Esophagus squamous epithelium (tissue), 4 donors: Measurements from ENCODE around the gene SLC38A5.

Experiments used
- POLR2A ChIP-seq, 4 donors: fragments of 450-650 bp; IDR thresholded peaks; one replicate each; pipeline ENCODE4 v1.6.1; 2017; ENCODE audit warnings: antibody characterized with exemption in 4 of 4, mild to moderate bottlenecking in 4 of 4, moderate library complexity in 3 of 4
- TF ChIP-seq, protein P1 (sequence below), 6 experiments: fragments of 450-650 bp in 4 of 6; fragments of 200-600 bp in 2 of 6; sonication (generic) in 2 of 6; IDR thresholded peaks; one replicate each; pipeline ENCODE4 v1.5.1; 2016 to 2019; ENCODE audit warnings: antibody characterized with exemption in 6 of 6, mild to moderate bottlenecking in 4 of 6, moderate library complexity in 4 of 6

DNA sequence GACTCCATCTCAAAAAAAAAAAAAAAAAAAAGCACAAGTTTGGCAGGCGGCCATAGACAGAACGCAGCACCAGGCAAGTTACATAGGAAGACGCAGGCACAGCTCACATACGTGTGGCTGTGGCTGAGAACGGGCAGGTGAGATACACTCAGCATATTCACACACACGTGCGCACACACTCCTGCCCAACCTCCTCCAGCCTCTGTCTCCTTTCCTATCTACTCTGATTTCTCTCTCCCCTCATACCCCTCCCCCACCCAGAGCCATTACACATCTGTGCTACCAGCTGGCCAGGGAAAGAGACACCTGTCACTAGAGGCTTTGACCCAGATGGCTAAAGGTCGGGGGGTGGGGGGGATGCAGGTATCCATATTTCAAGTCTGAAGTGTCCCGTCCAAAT is 2.2 kb upstream of the SLC38A5 start:
- TF ChIP-seq POLR2A (IDR thresholded peaks at IDR 0.05), result no peak
- TF ChIP-seq, protein P1, sequence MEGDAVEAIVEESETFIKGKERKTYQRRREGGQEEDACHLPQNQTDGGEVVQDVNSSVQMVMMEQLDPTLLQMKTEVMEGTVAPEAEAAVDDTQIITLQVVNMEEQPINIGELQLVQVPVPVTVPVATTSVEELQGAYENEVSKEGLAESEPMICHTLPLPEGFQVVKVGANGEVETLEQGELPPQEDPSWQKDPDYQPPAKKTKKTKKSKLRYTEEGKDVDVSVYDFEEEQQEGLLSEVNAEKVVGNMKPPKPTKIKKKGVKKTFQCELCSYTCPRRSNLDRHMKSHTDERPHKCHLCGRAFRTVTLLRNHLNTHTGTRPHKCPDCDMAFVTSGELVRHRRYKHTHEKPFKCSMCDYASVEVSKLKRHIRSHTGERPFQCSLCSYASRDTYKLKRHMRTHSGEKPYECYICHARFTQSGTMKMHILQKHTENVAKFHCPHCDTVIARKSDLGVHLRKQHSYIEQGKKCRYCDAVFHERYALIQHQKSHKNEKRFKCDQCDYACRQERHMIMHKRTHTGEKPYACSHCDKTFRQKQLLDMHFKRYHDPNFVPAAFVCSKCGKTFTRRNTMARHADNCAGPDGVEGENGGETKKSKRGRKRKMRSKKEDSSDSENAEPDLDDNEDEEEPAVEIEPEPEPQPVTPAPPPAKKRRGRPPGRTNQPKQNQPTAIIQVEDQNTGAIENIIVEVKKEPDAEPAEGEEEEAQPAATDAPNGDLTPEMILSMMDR (IDR thresholded peaks at IDR 0.05), result no peak
